Stimulated activated naive CD8-positive, alpha-beta T cell treated with anti-CD3 and anti-CD28 coated beads, Interleukin-15, Interleukin-2, amounts not matched to agents 100 ng/mL and 50 ng/mL, for 24 hours (primary cell): ENCODE data around the gene METTL23.
"Not testable (repeated sequence)": the region's sequence is repeated elsewhere in the genome, so short reads cannot be mapped to it uniquely, and the experiment has no call there.

Source experiments
- H3K27ac Mint-ChIP-seq: one replicate; pipeline ENCODE4 v1.8.0; 2021; ENCODE audit warnings: mild to moderate bottlenecking, mixed read lengths
- H3K27me3 Mint-ChIP-seq: one replicate; pipeline ENCODE4 v1.8.0; 2021; ENCODE audit warnings: mixed read lengths
- H3K36me3 Mint-ChIP-seq: one replicate; pipeline ENCODE4 v1.8.0; 2021; ENCODE audit warnings: low read depth, mixed read lengths
- H3K4me1 Mint-ChIP-seq: one replicate; pipeline ENCODE4 v1.8.0; 2021; ENCODE audit warnings: low read depth, mixed read lengths
- H3K4me3 Mint-ChIP-seq: one replicate; pipeline ENCODE4 v1.8.0; 2021; ENCODE audit warnings: mild to moderate bottlenecking, mixed read lengths
- H3K9me3 Mint-ChIP-seq: one replicate; pipeline ENCODE4 v1.8.0; 2021; ENCODE audit warnings: mixed read lengths

Gene METTL23

DNA sequence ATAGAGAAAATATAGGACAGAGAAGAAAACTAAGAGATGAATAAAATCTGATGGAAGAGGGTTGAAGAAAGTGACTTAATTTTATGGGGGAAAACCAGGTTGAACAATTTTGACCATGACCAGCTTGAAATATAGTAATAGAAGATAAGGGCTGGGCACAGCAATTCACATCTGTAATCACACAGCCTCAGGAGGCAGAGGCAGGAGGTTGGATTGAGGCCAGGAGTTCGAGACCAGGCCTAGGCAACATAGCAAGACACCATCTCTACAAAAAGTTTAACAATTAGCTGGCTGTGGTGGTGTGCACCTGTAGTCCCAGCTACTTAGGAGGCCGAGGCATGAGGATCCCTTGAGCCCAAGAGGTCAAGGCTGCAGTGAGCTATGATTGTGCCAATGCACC lies 24.6 kb upstream of the METTL23 start:
- Mint-ChIP-seq H3K4me3 (no peak overlapping the region), H3K4me1 (no peaks in the 10 kb centered on the region), H3K27ac (no peak overlapping the region), H3K36me3 (no peaks in the 10 kb centered on the region), H3K27me3 (no peaks in the 10 kb centered on the region), H3K9me3 (no peaks in the 10 kb centered on the region)

DNA sequence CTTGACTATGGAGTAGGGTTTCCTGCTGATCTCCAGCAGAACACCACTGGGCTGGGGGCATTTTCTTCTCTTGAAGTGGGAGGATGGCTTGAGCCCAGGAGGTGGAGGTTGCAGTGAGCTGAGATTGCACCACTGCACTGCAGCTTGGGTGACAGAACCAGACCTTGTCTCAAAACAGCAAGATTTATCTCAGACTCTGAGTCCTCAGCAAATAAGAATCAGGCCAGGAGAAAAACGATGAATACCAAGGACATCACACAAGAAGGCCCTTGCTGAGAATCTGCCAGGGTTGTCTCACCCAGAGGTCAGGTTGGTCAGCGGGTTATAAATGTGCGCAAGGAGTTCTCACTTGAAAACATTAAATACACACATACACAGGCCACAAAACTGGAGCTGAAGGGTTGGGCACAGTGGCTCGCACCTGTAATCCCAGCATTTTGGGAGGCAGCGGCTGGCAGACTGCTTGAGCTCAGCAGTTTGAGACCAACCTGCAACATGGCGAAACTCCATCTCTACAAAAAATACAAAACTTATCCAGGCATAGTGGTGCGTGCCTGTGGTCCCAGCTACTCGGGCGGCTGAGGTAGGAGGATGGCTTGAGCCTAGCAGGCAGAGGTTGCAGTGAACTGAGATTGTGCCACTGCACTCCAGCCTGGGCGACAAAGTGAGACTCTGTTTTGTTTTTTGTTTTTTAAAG lies 23.6 kb upstream of the METTL23 start:
- Mint-ChIP-seq H3K27ac (no peak overlapping the region), H3K9me3 (no peaks in the 10 kb centered on the region), H3K4me3 (no peak overlapping the region), H3K4me1 (no peaks in the 10 kb centered on the region), H3K36me3 (no peaks in the 10 kb centered on the region), H3K27me3 (no peaks in the 10 kb centered on the region)

DNA sequence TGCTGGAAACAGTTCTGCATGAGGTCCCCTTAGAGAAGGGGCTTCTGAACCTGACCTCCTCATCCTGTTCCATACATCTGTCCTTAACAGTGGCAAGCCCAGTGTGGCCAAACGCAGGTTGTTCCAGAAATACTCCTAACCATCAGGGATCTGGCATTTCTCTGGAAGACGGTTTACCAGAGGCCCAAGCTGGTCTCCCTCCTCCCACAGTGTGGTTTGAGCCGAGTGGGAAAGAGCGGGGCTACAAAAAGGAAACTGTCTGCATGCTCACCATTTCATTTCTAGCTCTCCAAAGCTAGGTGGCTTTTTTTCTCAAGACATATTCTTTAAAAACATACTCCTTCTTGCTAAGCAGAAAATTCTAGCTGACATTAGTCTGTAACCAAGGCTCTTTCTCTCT lies 21.8 kb upstream of the METTL23 start:
- Mint-ChIP-seq H3K9me3 (no peaks in the 10 kb centered on the region), H3K4me1 (peaks cover 7% of the 10 kb centered on the region), H3K4me3 (no peak overlapping the region), H3K27me3 (no peaks in the 10 kb centered on the region), H3K27ac (no peak overlapping the region), H3K36me3 (no peaks in the 10 kb centered on the region)

DNA sequence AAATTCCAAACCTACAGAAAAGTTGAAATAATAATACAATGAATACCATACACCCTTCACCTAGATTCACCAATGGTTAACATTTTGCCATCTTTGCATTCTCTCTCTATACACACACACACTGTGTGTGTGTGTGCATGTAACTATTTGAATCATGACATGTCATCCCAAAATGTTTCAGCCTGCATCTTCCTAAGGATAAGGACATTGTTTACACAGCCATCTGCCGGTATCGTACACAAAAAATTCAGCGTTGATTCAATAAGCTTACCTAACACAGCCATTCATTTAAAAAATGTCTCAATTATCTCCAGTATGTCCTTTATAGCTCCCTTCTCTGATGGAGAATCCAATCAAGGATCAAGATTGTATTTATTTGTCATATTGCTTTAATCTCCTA lies 19.8 kb upstream of the METTL23 start:
- no peak overlapping the region for H3K4me3 Mint-ChIP-seq
- peaks cover 14% of the 10 kb centered on the region for H3K4me1 Mint-ChIP-seq
- H3K36me3 Mint-ChIP-seq = no peaks in the 10 kb centered on the region

DNA sequence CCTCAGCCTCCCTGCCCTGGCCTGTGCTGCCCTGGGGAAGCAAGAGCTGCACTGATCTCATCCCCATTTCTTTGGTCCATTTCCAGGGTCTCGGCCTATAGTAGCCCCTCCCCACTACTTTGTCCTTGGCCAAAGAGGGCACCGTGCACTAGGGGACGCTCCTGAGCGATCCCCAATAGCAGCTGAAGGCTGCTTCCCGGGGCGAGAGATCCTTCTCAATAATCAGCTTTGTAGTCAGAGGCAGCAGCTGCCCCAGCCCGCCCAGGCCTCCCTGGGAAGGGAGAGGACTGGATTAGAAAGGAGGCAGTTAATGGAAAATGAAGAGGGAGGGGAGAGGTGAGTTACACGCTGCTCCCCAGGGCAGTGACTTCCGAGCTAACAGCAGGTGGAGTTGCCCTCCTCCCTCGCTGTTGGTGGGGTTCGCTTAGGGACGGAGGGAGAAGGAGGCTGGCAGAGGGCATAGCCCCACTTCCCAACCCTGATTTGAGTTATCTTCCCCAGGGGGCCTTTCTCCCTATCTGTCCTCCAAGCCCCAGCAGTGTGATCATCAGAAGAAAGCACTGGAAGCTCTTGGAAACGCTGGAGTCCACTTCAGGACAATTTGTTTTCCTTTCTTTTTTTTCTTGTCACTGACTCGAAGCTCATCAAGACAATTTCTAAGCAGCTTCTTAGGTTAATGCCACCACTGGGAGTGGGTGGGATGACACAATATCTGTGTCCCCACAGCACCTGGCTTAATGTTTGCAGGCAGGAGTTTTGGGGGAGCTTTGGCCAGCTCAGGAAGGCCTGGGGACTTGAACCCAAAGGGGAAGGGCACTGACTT lies 18.4 kb upstream of the METTL23 start:
- Mint-ChIP-seq H3K27ac (no peak overlapping the region), H3K4me3 (no peak overlapping the region), H3K4me1 (peaks cover 15% of the 10 kb centered on the region), H3K36me3 (peaks cover 4% of the 10 kb centered on the region), H3K27me3 (no peaks in the 10 kb centered on the region), H3K9me3 (no peaks in the 10 kb centered on the region)

More for the DNA sequence above, 19.8 kb upstream of the METTL23 start:
- H3K9me3 Mint-ChIP-seq = no peaks in the 10 kb centered on the region
- no peaks in the 10 kb centered on the region for H3K27me3 Mint-ChIP-seq
- H3K27ac Mint-ChIP-seq = no peak overlapping the region

DNA sequence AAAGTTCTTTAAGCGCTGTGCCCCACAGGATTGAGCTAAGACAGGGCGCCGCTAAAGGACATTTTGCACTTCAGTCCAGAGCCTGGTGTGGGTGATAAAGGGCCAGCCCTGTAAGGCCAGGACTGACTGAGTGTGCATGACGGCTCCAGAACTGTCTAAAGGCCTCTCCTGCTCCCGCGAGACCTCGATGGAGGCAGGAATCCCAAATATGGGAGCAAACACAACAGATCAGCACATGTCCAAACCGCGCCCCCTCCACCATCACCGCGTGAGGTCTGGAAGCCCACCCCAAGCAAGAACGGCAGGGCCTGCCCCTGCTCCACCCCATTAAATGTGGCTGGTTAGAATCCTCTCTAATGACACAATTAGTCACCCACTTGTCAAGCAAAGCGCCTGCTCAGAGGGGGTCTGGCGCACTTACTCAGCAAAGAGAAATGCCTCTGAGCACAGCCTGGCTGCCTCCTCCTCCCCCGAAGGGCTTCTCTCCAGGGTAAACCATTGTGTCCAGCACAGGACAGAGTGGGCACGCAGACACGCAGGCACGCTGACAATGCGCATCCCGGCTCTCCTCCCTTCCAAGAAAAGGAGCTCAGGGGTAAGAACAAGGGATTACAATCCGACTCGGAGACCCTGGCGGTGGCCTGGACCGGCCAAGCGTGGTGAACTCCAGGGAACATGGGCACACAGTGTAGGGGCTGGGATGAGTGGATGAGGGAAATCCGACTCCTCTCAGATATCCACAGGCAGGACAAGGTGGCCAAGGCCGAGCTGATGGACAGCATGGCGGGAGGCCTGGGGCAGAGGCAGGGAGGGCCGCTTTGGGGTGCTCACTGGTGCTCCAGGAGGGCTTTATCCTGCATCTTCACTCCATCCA lies 17.3 kb upstream of the METTL23 start:
- H3K4me1 Mint-ChIP-seq = peaks cover 26% of the 10 kb centered on the region
- peak overlapping the region; percentile 71 for H3K4me3 Mint-ChIP-seq
- H3K36me3 Mint-ChIP-seq = peaks cover 16% of the 10 kb centered on the region
- no peaks in the 10 kb centered on the region for H3K27me3 Mint-ChIP-seq
- H3K9me3 Mint-ChIP-seq = no peaks in the 10 kb centered on the region
- peak overlapping the region; percentile 45 for H3K27ac Mint-ChIP-seq

DNA sequence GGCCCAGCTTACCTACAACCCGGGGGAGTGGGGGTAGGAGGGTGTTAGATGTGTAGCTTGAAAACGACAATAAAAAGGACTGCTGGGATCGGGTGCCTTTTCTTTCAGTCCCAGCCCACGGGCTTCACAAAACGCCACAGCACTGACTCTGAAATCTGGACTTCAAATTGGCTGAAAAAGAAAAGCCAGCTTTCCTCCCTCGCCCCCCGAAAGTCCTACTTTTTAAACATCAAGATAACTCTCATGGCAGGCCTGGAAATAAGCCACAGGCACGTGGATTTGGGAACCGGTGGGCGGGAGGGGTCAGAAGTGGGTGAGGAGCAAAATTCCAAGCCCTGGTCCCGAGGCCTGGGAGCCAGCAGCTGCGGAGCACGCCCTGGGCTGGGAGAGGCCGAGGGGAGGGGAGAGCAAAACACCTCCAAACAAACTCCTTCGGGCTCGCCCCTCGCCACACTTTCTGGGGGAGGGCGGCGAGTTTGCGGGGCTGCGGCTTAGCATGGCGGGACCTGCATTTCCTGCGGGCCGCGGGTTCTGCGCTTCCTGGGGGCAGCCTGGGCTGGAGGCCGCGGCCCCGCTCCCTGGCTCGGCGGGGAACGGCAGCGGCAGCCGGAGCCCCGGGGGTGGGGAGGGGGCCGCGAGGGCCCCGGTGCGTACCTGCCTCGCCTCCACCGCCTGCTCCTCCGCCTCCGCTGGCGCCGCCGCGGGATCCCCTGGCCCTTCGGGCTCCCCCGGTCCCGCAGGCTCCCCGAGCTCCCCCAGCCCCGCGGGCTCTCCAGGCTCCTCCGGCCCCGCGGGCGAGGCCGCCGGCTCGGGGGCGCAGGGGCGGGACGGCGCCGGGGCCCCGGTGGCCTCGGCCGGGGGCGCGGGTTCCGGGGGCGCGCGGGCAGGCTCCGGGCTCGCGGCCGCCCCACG lies 16.4 kb upstream of the METTL23 start:
- Mint-ChIP-seq H3K4me1 (peaks cover 32% of the 10 kb centered on the region), H3K4me3 (peak overlapping the region; percentile 71), H3K36me3 (peaks cover 21% of the 10 kb centered on the region)
- not testable (repeated sequence) for H3K27me3 Mint-ChIP-seq, H3K27ac Mint-ChIP-seq, H3K9me3 Mint-ChIP-seq

DNA sequence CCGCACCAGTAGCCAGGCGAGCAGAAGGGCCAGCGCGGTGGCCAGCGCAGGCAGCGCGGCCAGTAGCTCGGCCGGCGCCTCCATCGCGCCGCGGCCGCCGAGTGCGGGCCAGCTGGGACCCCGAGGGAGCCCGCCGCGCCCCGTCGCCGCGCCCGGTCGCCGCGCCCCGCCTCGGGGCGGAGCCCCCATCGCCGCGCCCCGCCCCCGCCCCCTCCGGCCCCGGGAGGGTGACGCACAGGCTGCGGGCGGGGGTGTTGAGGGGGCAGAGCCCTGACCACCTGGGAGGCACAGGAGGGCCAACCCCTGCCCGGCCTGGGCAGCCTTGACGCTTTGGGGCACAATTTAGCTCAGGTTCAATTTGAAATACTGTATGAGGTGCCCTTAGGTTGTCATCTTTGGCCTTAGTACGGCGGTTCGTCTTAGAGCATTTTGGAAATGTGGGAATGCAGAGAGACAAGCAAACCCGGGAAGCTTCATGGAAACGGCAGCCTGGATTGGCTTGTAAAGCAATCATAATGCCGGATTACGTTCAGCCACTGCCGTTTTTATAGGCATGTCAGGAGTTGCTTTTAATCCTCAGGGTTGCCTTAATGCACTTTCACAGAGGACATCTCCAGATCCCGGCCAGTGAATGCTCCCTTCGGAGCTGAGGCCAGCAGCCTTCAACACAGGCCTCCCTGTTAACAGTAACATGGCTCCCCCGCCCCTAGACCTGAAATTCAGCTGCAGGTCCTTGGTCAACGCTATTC lies 15.6 kb upstream of the METTL23 start, which contains the start of gene MXRA7:
MXRA7 (minus strand) TSS at position 103 of the 749 bp plus-strand sequence; CDS start at position 84, 19 bp downstream.
- Mint-ChIP-seq H3K27ac (peak within 1 kb of the TSS; percentile 23), H3K36me3 (peaks cover 27% of the 10 kb centered on the region), H3K4me1 (peaks cover 40% of the 10 kb centered on the region), H3K9me3 (no peaks in the 10 kb centered on the region), H3K27me3 (no peaks in the 10 kb centered on the region), H3K4me3 (peak within 1 kb of the TSS; percentile 75)

DNA sequence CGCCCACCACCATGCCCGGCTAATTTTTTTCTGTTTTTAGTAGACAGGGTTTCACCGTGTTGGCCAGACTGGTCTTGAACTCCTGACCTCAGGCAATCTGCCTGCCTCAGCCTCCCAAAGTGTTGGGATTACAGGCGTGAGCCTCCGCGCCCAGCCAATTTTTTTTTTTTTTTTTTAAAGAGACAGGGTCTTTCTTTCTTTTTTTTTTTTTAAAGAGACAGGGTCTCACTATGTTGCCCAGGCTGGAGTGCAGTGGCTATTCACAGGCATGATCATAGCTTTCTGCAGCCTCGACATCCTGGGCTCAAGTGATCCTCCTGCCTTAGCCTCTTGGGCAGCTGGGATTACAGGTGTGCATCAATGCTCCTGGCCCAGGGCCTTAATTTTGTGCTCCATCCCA lies 14.3 kb upstream of the METTL23 start:
- not testable (repeated sequence) for H3K9me3 Mint-ChIP-seq, H3K27me3 Mint-ChIP-seq, H3K27ac Mint-ChIP-seq, H3K4me3 Mint-ChIP-seq
- peaks cover 53% of the 10 kb centered on the region for H3K4me1 Mint-ChIP-seq
- H3K36me3 Mint-ChIP-seq = peaks cover 39% of the 10 kb centered on the region

DNA sequence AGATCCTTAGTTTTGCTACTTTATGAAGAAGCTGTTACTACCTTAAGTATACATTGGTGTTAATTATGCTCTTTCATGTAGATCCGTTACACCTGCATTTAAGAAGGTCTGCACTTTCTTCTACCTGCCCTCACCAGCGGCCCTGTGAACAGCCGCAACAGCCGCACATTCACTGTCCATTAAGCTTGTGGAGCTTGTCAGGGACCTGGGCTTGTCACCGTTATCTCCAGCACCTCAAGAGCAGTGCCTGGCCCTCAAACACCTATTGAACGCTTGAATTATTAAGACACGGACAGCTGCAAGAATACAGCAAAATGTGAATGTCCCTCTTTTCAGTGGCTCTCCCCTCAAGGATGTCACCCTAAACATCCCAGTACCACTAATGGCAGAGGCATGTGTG lies 12.9 kb upstream of the METTL23 start:
- H3K9me3 Mint-ChIP-seq = no peaks in the 10 kb centered on the region
- H3K27ac Mint-ChIP-seq = peak overlapping the region; percentile 34
- no peak overlapping the region for H3K4me3 Mint-ChIP-seq
- peaks cover 49% of the 10 kb centered on the region for H3K36me3 Mint-ChIP-seq
- H3K27me3 Mint-ChIP-seq = no peaks in the 10 kb centered on the region
- H3K4me1 Mint-ChIP-seq = peaks cover 58% of the 10 kb centered on the region

DNA sequence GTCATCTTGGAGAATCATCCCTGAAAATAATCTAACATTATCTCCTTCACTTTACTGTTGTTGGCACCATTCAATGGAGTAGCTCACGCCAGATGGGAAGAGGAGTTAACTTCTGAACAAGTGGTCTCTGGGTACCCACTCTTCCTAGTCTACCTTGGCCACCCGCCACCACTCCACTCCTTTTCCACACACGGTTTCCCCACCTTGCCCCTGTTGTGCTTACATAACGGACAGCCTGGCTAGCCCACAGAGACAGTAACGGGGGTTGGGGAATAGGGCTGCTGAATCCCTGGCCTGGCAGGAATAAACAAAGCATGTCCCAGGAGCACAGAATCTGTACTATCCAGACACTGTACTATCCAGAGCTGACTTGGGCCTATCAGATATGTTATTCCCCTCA lies 12.3 kb upstream of the METTL23 start:
- Mint-ChIP-seq H3K36me3 (peaks cover 54% of the 10 kb centered on the region), H3K27me3 (no peaks in the 10 kb centered on the region), H3K27ac (peak overlapping the region; percentile 34), H3K9me3 (no peaks in the 10 kb centered on the region), H3K4me3 (no peak overlapping the region), H3K4me1 (peaks cover 57% of the 10 kb centered on the region)

DNA sequence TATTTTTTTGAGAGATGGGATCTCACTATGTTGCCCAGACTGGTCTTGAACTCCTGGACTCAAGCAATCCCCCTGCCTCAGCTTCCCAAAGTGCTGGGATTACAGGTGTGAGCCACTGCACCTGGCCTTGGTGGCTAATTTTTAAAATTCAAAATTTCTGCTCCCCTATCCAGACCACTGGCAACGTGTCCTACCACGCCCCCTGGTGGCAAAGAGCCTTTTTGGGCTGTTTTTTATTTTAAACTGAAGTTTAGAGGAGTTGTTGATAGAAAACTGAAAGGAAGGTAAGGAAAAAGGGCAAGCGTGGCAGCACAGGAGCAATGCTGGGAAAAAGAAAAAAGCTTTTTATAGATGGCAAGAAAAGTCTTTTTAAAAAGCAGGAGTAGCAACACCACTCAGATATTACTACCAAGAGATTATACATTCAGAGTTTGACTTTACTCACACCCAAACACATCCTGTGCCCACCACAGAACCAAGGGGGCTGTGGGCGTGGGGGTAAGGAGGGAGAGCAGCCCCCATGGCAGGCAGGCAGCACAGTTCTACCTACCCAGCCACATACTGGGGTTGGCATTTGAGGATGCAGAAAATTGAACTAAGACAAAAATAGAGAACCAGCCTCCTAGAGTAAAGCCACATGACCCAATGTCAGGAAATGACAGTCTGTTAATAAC lies 11.7 kb upstream of the METTL23 start:
- peaks cover 60% of the 10 kb centered on the region for H3K36me3 Mint-ChIP-seq

DNA sequence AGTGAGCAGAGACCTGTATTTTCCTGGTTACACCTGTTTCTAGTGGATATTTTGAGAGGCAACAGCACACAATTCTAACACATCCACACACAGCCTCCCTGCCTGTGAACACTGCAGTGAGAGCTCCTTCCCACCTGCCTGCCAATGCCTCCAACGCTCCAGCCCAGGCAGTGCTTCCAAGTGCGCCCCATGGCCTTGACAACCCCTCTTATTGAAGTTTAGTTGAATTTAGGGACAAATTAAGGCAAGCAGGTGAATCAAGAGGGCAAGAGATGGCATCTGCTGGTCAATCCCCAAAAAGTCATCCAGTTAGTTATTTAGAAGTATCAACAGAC lies 11.2 kb upstream of the METTL23 start:
- peaks cover 54% of the 10 kb centered on the region for H3K4me1 Mint-ChIP-seq
- peak overlapping the region; percentile 91 for H3K27ac Mint-ChIP-seq
- H3K4me3 Mint-ChIP-seq = peak overlapping the region; percentile 72
- H3K36me3 Mint-ChIP-seq = peaks cover 66% of the 10 kb centered on the region
- no peaks in the 10 kb centered on the region for H3K9me3 Mint-ChIP-seq
- no peaks in the 10 kb centered on the region for H3K27me3 Mint-ChIP-seq

More for the DNA sequence above, 11.7 kb upstream of the METTL23 start:
- Mint-ChIP-seq H3K27ac (peak overlapping the region; percentile 91), H3K9me3 (no peaks in the 10 kb centered on the region), H3K4me1 (peaks cover 54% of the 10 kb centered on the region), H3K27me3 (no peaks in the 10 kb centered on the region), H3K4me3 (peak overlapping the region; percentile 72)
